Breast epithelium (tissue), 4 donors: ENCODE results near the gene LCN10. TPM values are rescaled to one million over a fixed set of nuclear protein-coding genes. Genes with fewer than 3 reads are reported as not detected.

Experiments used
- DNase-seq, 2 donors: peaks; one replicate each; pipeline ENCODE4 v3.0.0-alpha.2; 2019; ENCODE audit warnings: low spot score in 2 of 2
- H3K27ac ChIP-seq, 2 donors: fragments of 200-600 bp; sonication (generic) in 1 of 2; one replicate each; pipeline ENCODE4 v1.5.1; 2016 to 2019; ENCODE audit warnings: mild to moderate bottlenecking in 1 of 2
- H3K27me3 ChIP-seq, 2 donors: fragments of 200-600 bp; sonication (generic) in 1 of 2; one replicate each; pipeline versions ENCODE4 v1.5.1 to v1.6.0; 2017 to 2019; ENCODE audit warnings: control low read depth in 1 of 2, mild to moderate bottlenecking in 1 of 2
- H3K36me3 ChIP-seq: fragments of 200-600 bp; one replicate; pipeline ENCODE4 v1.5.1; 2019
- H3K4me1 ChIP-seq, 2 donors: fragments of 200-600 bp; sonication (generic); one replicate each; pipeline ENCODE4 v1.5.1; 2016 to 2019; ENCODE audit warnings: control low read depth in 1 of 2
- H3K4me3 ChIP-seq, 3 donors: fragments of 200-600 bp; sonication (generic); 1 replicate in 2 of 3; 2 replicates in 1 of 3; pipeline ENCODE4 v1.5.1; 2016 to 2019; ENCODE audit warnings: mild to moderate bottlenecking in 3 of 3, moderate library complexity in 2 of 3
- H3K9me3 ChIP-seq, 2 donors: fragments of 200-600 bp; sonication (generic) in 1 of 2; one replicate each; pipeline ENCODE4 v1.5.1; 2016 to 2019; ENCODE audit warnings: control low read depth in 1 of 2
- CTCF ChIP-seq, 3 donors: fragments of 450-650 bp; IDR thresholded peaks; one replicate each; pipeline ENCODE4 v1.5.1; 2016 to 2017; ENCODE audit warnings: antibody characterized with exemption in 3 of 3, mild to moderate bottlenecking in 3 of 3, moderate library complexity in 3 of 3
- POLR2A ChIP-seq: fragments of 450-650 bp; IDR thresholded peaks from one replicate; pipeline ENCODE4 v1.6.1; 2016; ENCODE audit warnings: antibody characterized with exemption, mild to moderate bottlenecking, moderate library complexity
- POLR2AphosphoS5 ChIP-seq, 3 donors: sonication (generic); formaldehyde crosslinking; IDR thresholded peaks; one replicate each; pipeline ENCODE4 v1.6.1; 2017; ENCODE audit warnings: antibody characterized with exemption in 3 of 3
- intact Hi-C: fragments of 100-400 bp; cut with DNase I; formaldehyde crosslinking; loops from one replicate; pipeline ENCODE4 v1.15.1; 2023; ENCODE audit warnings: low total_unique reads
- total RNA-seq, 3 donors: library from RNA; depleted of rRNA; stranded (reverse); fragments of >200 nt; gene quantifications; one replicate each; pipeline ENCODE4 v1.1.0, GENCODE V29; 2016

LCN10 gene
- total RNA-seq, 3 donors from 2014 or later, result 0.73 to 6.9 (median 6.7) TPM

DNA sequence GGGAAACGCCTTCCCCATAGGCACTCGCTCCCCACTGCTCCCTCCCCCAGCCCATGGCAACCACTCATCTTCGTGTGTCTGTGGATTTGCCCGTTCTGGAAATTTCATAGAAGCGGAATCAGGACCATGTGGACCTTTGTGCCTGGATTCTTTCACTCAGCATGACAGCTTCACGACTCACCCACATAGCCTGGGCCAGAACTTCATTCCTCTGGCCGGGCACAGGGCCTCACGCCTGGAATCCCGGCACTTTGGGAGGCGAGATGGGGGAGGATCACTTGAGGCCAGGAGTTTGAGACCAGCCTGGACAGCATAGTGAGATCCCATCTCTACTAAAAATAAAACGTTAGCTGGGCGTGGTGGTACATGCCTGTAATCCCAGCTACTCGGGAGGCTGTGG, 42.4 kb downstream of the LCN10 start:
- no peaks in the 10 kb centered on the region for H3K36me3 ChIP-seq
- DNase-seq, result no peak
- TF ChIP-seq CTCF (IDR thresholded peaks at IDR 0.05) (no peak), POLR2AphosphoS5 (IDR thresholded peaks at IDR 0.05) (no peak), POLR2A (no peak)
- H3K4me1 ChIP-seq, result no peaks in the 10 kb centered on the region
- H3K27ac ChIP-seq, result no peak overlapping the region
- no peaks in the 10 kb centered on the region for H3K9me3 ChIP-seq
- no peaks in the 10 kb centered on the region for H3K27me3 ChIP-seq
- H3K4me3 ChIP-seq, result no peak overlapping the region
- intact Hi-C loops, result no loop called here

- no peaks in the 10 kb centered on the region for H3K9me3 ChIP-seq
- intact Hi-C loops, result no loop called here
- no peaks in the 10 kb centered on the region for H3K27me3 ChIP-seq
- no peak for TF ChIP-seq POLR2A
- no peak for TF ChIP-seq CTCF (IDR thresholded peaks at IDR 0.05)
- TF ChIP-seq POLR2AphosphoS5 (IDR thresholded peaks at IDR 0.05), result no peak
- no peaks in the 10 kb centered on the region for H3K36me3 ChIP-seq
- DNase-seq, result no peak
- H3K27ac ChIP-seq, result no peak overlapping the region
- no peaks in the 10 kb centered on the region for H3K4me1 ChIP-seq
- H3K4me3 ChIP-seq, result no peak overlapping the region
These were observed 44.0 kb downstream of the LCN10 start for GRCh38 chr9:136698635-136699246.

GRCh38 chr9:136697821-136698526, 44.8 kb downstream of the LCN10 start:
- no peak overlapping the region for H3K27ac ChIP-seq
- no peaks in the 10 kb centered on the region for H3K4me1 ChIP-seq
- H3K36me3 ChIP-seq, result no peaks in the 10 kb centered on the region
- no peak for DNase-seq
- H3K27me3 ChIP-seq, result no peaks in the 10 kb centered on the region
- H3K9me3 ChIP-seq, result no peaks in the 10 kb centered on the region
- intact Hi-C loops, result no loop called here
- H3K4me3 ChIP-seq, result no peak overlapping the region
- TF ChIP-seq CTCF (IDR thresholded peaks at IDR 0.05) (no peak), POLR2AphosphoS5 (IDR thresholded peaks at IDR 0.05) (no peak), POLR2A (no peak)

DNA sequence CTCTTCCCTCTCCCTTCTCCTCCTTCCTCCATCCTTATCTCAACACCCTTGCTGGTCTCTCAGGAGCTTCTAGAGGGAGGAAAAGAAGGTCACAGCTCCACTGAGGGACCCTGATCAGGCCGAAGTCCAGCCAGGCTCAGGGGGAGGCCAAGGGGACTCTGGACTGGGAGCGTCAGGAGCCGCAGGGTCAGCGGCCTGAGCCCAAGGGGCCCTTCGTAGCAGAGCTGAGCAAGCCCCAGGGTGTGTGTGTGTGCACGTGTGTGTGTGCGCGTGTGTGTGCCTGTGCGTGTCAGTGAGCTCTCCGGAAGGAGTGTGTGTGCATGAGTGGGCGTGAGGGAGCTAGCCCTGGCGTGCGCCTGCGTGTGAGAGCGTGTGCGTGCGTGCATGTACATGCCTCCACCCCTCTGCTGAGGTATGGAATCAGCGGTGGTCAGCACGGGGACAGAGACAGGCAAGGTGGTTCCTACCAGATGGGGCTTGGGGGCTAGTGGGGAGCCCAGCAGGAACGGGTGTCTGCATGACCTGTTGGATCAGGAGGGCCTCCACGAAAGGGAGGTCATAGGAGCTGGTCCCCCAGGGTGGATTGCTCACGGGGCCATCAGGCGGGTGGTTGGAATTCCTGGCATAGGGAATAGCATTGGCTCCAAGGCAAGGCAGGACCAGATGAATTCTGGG, 45.5 kb downstream of the LCN10 start:
- H3K4me3 ChIP-seq, result peak overlapping the region in 1 of 3 donors; percentile 26
- intact Hi-C loops, result no loop called here
- no peaks in the 10 kb centered on the region for H3K36me3 ChIP-seq
- DNase-seq, result no peak
- H3K27me3 ChIP-seq, result no peaks in the 10 kb centered on the region
- TF ChIP-seq POLR2A (no peak), POLR2AphosphoS5 (IDR thresholded peaks at IDR 0.05) (no peak), CTCF (IDR thresholded peaks at IDR 0.05) (no peak)
- no peaks in the 10 kb centered on the region for H3K9me3 ChIP-seq
- H3K4me1 ChIP-seq, result no peaks in the 10 kb centered on the region
- no peak overlapping the region for H3K27ac ChIP-seq

GRCh38 chr9:136696502-136696901, 46.2 kb downstream of the LCN10 start:
- intact Hi-C loops, result no loop called here
- no peak for TF ChIP-seq POLR2A
- H3K27ac ChIP-seq, result no peak overlapping the region

More at GRCh38 chr9:136696502-136696901, 46.2 kb downstream of the LCN10 start:
- Histone ChIP-seq H3K36me3 (no peaks in the 10 kb centered on the region), H3K27me3 (no peaks in the 10 kb centered on the region), H3K9me3 (no peaks in the 10 kb centered on the region), H3K4me3 (no peak overlapping the region), H3K4me1 (no peaks in the 10 kb centered on the region)
- DNase-seq, result no peak
